Neural progenitor cell (in vitro differentiated cells): ENCODE data around the gene PTPN14.

ENCODE experiments used
- CTCF ChIP-seq: fragments of 200-600 bp; sonication (generic); IDR thresholded peaks from 2 replicates; pipeline ENCODE4 v1.5.1; 2017; ENCODE audit warnings: antibody characterized with exemption, mild to moderate bottlenecking
- EZH2phosphoT487 ChIP-seq: fragments of 200-600 bp; sonication (generic); IDR thresholded peaks from 2 replicates; pipeline ENCODE4 v1.6.1; 2017; ENCODE audit warnings: antibody characterized with exemption

- TF ChIP-seq CTCF: no peak
- TF ChIP-seq EZH2phosphoT487: no peak
Observed at GRCh38 chr1:214438530-214438929, 112.9 kb downstream of the PTPN14 start.
